HG02798 (cell line): Measurements from ENCODE around the gene SRP9.
"Not testable (repeated sequence)": the region's sequence is repeated elsewhere in the genome, so short reads cannot be mapped to it uniquely, and the experiment has no call there.

Experiments used
- ATAC-seq: cut with Tn5 transposase; IDR thresholded peaks from one replicate; pipeline ENCODE4 v1.9.1; 2021; ENCODE audit warnings: mild to moderate bottlenecking; ENCODE audit not compliant: unreplicated experiment, poor library complexity

SRP9 gene

GRCh38 chr1:225834417-225835329, 57.0 kb downstream of the SRP9 start:
- no peak for ATAC-seq

- ATAC-seq, result no peak
Observed at GRCh38 chr1:225835856-225836255, 58.2 kb downstream of the SRP9 start.

DNA sequence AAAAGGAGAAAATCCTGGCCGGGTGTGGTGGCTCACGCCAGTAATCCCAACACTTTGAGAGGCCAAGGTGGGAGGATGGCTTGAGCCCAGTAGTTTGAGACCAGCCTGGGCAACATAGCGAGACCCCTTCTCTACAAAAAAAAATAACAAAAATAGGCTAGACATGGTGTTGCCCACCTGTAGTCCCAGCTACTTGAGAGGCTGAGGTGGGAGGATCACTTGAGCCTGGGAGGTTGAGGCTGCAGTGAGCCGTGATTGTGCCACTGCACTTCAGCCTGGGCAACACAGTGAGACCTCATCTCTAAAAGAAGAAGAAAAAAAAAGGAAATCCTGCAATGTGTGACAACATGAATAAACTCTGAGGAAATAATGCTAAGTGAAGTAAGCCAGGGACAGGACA, 58.7 kb downstream of the SRP9 start:
- not testable (repeated sequence) for ATAC-seq

DNA sequence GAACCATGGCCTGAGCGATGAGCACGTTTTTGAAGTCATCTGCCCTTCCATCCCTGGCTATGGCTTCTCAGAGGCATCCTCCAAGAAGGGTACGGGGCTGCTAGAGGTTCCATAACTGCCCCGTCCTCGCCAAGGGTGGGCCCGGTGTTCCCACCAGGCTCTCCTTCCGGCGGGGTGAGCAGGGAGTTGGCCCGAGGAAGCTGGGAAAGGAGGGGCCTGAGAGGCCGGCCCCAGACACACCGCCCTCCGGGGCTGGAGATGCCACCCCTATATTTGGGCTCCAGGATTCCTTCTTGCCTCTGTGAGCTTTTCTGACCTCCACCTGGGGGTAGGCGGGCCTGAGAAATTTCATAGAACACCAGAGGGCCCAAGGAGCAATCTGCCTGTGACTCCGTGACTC, 61.2 kb downstream of the SRP9 start:
- no peak for ATAC-seq
